ENCODE results near the gene EIF3K. TPM values are rescaled to one million over a fixed set of nuclear protein-coding genes. Genes with fewer than 3 reads are reported as not detected.
A peak's percentile ranks its signal among the peaks of the same experiment; 100 is the strongest.

Gene EIF3K
- total RNA-seq, 1 donor from 2014 or later: 274 TPM

DNA sequence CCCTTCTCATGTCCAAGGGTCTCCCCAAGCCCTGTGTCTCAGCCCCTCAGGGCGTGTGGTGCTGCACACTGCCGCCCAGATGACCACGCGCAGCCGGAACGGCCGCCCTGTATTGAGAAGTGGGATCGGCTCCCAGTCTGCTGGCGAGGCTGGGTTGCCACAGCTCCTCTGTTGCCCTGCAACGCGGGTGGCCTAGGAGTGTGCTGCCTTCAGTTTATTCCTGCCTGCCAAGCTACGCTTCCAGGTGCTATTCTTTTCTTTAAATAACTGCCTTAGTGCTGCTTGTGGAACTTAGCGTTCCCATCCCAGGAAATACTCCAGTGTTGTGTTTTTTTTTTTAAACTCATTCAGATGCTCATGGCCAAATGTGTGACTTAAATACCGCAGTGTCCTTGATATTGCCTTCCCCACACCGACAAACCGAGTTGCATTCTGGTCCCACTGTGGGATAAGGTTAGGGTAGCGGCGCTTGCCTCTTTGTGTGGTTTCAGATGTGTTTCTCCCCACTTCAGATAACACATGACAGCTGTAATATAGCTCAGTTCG lies 45.0 kb downstream of the EIF3K start:
- H3K27ac Mint-ChIP-seq: peak overlapping the region; percentile 96
- peaks cover 26% of the 10 kb centered on the region for H3K36me3 Mint-ChIP-seq
- no peaks in the 10 kb centered on the region for H3K9me3 Mint-ChIP-seq
- H3K4me3 Mint-ChIP-seq: peak overlapping the region; percentile 82
- H3K4me1 Mint-ChIP-seq (ENCODE audit: unreplicated experiment): peaks cover 71% of the 10 kb centered on the region
- H3K27me3 Mint-ChIP-seq: no peaks in the 10 kb centered on the region
- no peak for DNase-seq (ENCODE audit: extremely low spot score, unreplicated experiment)
- TF ChIP-seq, protein P1, sequence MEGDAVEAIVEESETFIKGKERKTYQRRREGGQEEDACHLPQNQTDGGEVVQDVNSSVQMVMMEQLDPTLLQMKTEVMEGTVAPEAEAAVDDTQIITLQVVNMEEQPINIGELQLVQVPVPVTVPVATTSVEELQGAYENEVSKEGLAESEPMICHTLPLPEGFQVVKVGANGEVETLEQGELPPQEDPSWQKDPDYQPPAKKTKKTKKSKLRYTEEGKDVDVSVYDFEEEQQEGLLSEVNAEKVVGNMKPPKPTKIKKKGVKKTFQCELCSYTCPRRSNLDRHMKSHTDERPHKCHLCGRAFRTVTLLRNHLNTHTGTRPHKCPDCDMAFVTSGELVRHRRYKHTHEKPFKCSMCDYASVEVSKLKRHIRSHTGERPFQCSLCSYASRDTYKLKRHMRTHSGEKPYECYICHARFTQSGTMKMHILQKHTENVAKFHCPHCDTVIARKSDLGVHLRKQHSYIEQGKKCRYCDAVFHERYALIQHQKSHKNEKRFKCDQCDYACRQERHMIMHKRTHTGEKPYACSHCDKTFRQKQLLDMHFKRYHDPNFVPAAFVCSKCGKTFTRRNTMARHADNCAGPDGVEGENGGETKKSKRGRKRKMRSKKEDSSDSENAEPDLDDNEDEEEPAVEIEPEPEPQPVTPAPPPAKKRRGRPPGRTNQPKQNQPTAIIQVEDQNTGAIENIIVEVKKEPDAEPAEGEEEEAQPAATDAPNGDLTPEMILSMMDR (conservative IDR thresholded peaks at IDR 0.05): no peak

DNA sequence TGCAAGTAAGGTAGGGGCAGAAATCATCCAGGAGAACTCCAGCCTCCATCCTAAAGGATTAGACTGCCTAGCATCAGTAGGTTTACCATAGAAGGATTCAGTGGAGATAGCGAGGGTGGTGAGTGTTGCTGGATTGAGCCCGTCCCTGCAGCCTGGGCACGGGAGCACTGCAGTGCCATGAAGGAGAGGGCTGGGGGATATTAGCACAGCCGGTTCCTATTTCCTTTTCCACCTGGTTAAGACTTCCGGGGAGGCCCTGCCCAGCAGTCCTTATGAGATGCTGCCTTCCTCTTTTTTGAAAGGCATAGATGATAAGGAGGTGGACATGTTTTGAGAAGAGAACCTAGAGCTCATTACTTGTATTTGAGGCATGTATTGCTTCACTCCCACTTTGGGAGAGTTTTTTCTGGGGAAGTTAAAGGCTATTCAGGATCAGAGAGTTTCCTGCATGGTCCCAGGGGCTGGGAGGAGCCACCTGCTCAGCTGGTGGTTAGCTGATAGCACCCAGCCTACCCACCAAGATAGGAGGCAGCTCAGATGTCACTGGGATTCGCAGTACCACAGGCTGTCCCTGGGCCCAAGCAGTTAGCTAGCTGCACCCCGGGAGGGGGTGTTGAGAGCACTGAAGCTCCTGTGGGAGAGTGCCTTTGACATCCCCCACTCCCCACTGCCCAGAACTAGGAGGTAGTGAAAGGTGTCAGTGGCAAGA lies 45.7 kb downstream of the EIF3K start:
- Mint-ChIP-seq H3K27me3 (no peaks in the 10 kb centered on the region), H3K27ac (peak overlapping the region; percentile 96), H3K4me1 (ENCODE audit: unreplicated experiment) (peaks cover 78% of the 10 kb centered on the region), H3K4me3 (peak overlapping the region; percentile 67), H3K9me3 (no peaks in the 10 kb centered on the region), H3K36me3 (peaks cover 31% of the 10 kb centered on the region)
- no peak for DNase-seq (ENCODE audit: extremely low spot score, unreplicated experiment)
- TF ChIP-seq, protein P1 (conservative IDR thresholded peaks at IDR 0.05): no peak

DNA sequence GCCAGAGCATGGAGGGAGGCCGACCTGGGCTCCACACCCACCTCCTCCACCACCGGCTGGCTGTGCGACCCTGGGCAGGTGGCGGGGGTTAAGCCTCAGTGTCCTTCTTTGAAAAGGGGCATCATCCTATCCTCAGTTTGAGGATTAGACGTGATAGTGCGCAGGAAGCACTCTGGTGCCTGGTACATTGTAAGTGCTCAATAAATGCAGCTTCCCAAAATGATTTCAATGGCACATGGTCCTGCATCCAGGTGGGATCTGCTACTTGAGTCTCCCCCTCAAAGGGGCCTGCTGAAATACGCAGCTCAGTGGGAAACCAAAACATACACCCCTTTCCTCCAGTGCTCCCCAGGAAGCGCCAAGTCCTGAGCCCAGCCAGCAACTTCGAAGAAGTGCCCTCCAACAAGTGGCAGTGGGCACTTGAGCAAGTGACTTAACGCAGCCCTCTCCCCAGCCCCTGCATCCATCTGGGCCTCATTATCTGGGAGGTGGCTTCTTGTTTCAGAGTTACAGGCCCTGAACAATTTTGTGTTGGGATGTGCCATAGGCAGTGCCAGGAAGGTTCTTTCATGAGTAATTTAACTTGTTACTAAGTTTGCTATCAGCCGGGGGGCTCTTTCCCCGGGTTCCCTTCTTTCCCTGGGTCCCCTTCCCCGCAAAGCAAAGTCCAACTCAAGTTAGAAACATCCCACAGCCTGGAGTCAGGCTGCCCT lies 46.4 kb downstream of the EIF3K start:
- no peak for DNase-seq (ENCODE audit: extremely low spot score, unreplicated experiment)
- peaks cover 85% of the 10 kb centered on the region for H3K4me1 Mint-ChIP-seq (ENCODE audit: unreplicated experiment)
- no peaks in the 10 kb centered on the region for H3K27me3 Mint-ChIP-seq
- no peaks in the 10 kb centered on the region for H3K9me3 Mint-ChIP-seq
- H3K36me3 Mint-ChIP-seq: peaks cover 36% of the 10 kb centered on the region
- H3K4me3 Mint-ChIP-seq: peak overlapping the region; percentile 78
- peak overlapping the region; percentile 96 for H3K27ac Mint-ChIP-seq
- TF ChIP-seq, protein P1 (conservative IDR thresholded peaks at IDR 0.05): no peak

DNA sequence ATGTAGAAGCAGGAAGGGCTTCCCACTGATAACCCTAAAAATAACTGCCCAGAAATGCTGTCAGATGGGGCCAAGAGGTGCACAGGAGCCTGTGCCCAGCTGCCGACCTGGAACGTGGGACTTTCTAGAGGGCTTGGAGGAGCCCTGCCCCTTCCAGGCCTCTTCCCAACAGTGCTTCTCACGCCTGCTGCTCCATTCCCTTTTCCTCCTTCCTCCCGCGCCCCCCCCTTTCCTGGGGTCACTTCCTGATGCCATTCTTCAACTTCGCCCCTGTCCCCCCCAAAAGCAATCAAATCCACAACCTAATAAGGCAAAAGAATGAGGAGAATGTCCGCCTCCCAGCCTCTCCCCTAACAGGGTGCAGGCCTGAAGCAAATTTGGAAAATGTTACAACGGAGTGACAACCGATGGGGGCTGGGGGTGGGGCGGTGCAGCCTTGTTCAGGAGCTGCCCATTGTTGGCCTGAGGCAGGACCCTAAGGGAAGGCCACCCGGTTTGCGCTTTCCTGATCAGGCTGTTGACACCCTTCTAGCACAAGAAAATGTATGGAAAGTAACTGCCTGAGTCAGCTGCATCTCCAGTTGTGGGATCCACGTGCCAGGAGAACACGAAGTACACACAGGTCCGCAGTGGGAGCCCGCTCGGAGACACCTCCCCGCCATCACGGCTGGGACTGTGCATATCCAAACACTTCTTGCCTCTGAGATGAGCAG lies 47.1 kb downstream of the EIF3K start:
- Mint-ChIP-seq H3K27ac (peak overlapping the region; percentile 96), H3K4me3 (peak overlapping the region; percentile 78), H3K36me3 (peaks cover 39% of the 10 kb centered on the region)

More for the DNA sequence above, 47.1 kb downstream of the EIF3K start:
- Mint-ChIP-seq H3K9me3 (no peaks in the 10 kb centered on the region), H3K4me1 (ENCODE audit: unreplicated experiment) (peaks cover 84% of the 10 kb centered on the region), H3K27me3 (no peaks in the 10 kb centered on the region)
- TF ChIP-seq, protein P1 (conservative IDR thresholded peaks at IDR 0.05): no peak
- DNase-seq (ENCODE audit: extremely low spot score, unreplicated experiment): no peak

Measured in type B pancreatic cell (in vitro differentiated cells).